A549 (cell line): ENCODE results near the gene TTC3. TPM values are rescaled to one million over a fixed set of nuclear protein-coding genes. Genes with fewer than 3 reads are reported as not detected.

Experiments
- ATAC-seq, 2 experiments: fragments of 200-7000 bp in 1 of 2; fragments of >200 bp in 1 of 2; cut with Nextera tagmentation in 1 of 2; cut with Tn5 transposase in 1 of 2; 3 replicates each; pipeline versions ENCODE4 v1.8.0 to v1.9.1; 2018 to 2020; ENCODE audit warnings: mild to moderate bottlenecking in 1 of 2, moderate library complexity in 1 of 2
- CTCF ChIA-PET: fragments of 300-600 bp; sonication (Branson Sonifier 250); formaldehyde crosslinking; extraction: SDS; loops from one replicate; lab custom pipeline; 2021; ENCODE audit warnings: antibody characterized with exemption, inconsistent platforms; lab: Yijun Ruan, JAX
- POLR2A ChIA-PET: fragments of 350-600 bp; formaldehyde crosslinking; extraction: SDS; loops from one replicate; lab custom pipeline; 2021; ENCODE audit warnings: antibody characterized with exemption, inconsistent platforms; lab: Yijun Ruan, JAX
- DNase-seq, 2 experiments: peaks; one replicate each; pipeline versions ENCODE4 v3.0.0 to v3.0.0-alpha.2; 2011 to 2016; ENCODE audit warnings: low read depth in 1 of 2, low spot score in 1 of 2
- FAIRE-seq: peaks from 2 replicates; lab custom pipeline; 2011; peaks lifted over from hg19 to GRCh38; lab: Jason Lieb, UNC
- H3K27ac ChIP-seq, 2 experiments: fragments of >200 bp; sonication (Bioruptor Twin); formaldehyde crosslinking; 3 replicates each; pipeline ENCODE4 v1.5.1; 2016 to 2017
- H3K4me1 ChIP-seq: fragments of >200 bp; sonication (Bioruptor Twin); formaldehyde crosslinking; 3 replicates; pipeline ENCODE4 v1.6.1; 2016
- H3K4me2 ChIP-seq: fragments of >200 bp; sonication (Bioruptor Twin); formaldehyde crosslinking; 3 replicates; pipeline ENCODE4 v1.6.1; 2016
- H3K4me3 ChIP-seq: fragments of >200 bp; sonication (Bioruptor Twin); formaldehyde crosslinking; 3 replicates; pipeline ENCODE4 v1.5.1; 2016
- H3K9me3 ChIP-seq: fragments of >200 bp; sonication (Bioruptor Twin); formaldehyde crosslinking; 3 replicates; pipeline ENCODE4 v1.6.1; 2016
- CEBPB ChIP-seq, 2 experiments: fragments of >200 bp in 1 of 2; sonication (Bioruptor Twin) in 1 of 2; formaldehyde crosslinking in 1 of 2; IDR thresholded peaks; 2 replicates each; pipeline ENCODE4 v1.6.1; 2012 to 2016
- CHD4 ChIP-seq: fragments of 200-600 bp; sonication (generic); IDR thresholded peaks from 2 replicates; pipeline ENCODE4 v1.6.1; 2016; ENCODE audit warnings: antibody characterized with exemption, mild to moderate bottlenecking, borderline replicate concordance
- FOSB ChIP-seq: fragments of 250-450 bp; sonication (Bioruptor Pico); IDR thresholded peaks from 2 replicates; pipeline ENCODE4 v1.5.0; 2020; ENCODE audit warnings: mild to moderate bottlenecking, moderate library complexity
- FOSL2 ChIP-seq, 2 experiments: fragments of 450-650 bp in 1 of 2; fragments of >200 bp in 1 of 2; sonication (Bioruptor Twin) in 1 of 2; formaldehyde crosslinking; IDR thresholded peaks; 2 replicates each; pipeline versions ENCODE4 v1.5.0 to v1.6.1; 2016 to 2020; ENCODE audit warnings: mild to moderate bottlenecking in 1 of 2, moderate library complexity in 1 of 2
- HOXB5 ChIP-seq: fragments of 250-450 bp; sonication (Bioruptor Pico); IDR thresholded peaks from 2 replicates; pipeline ENCODE4 v1.5.0; 2020; ENCODE audit warnings: mild to moderate bottlenecking, moderate library complexity
- KDM1A ChIP-seq: fragments of 200-600 bp; sonication (generic); IDR thresholded peaks from 2 replicates; pipeline ENCODE4 v1.6.1; 2016; ENCODE audit warnings: low read depth, mild to moderate bottlenecking
- MYC ChIP-seq: IDR thresholded peaks from 2 replicates; pipeline ENCODE4 v1.6.1; 2012; ENCODE audit warnings: mild to moderate bottlenecking, inconsistent platforms, low read length, improper control_type of control experiment, borderline replicate concordance
- NR3C1 ChIP-seq: fragments of >200 bp; sonication (Bioruptor Twin); formaldehyde crosslinking; IDR thresholded peaks from 3 replicates; pipeline ENCODE4 v1.6.1; 2017
- POLR2A ChIP-seq: IDR thresholded peaks from 2 replicates; pipeline ENCODE4 v1.6.1; 2012; ENCODE audit warnings: mild to moderate bottlenecking, low read length
- RAD21 ChIP-seq, 2 experiments: fragments of >200 bp in 1 of 2; sonication (Bioruptor Twin) in 1 of 2; formaldehyde crosslinking in 1 of 2; IDR thresholded peaks in 1 of 2; conservative IDR thresholded peaks in 1 of 2; 2 replicates in 1 of 2; 3 replicates in 1 of 2; pipeline ENCODE4 v1.6.1; 2012 to 2018; ENCODE audit warnings: inconsistent platforms in 1 of 2
- RARB ChIP-seq: fragments of 250-450 bp; sonication (Bioruptor Pico); IDR thresholded peaks from 2 replicates; pipeline ENCODE4 v1.8.0; 2021; ENCODE audit warnings: mild to moderate bottlenecking, moderate library complexity
- RNF2 ChIP-seq: fragments of 200-600 bp; sonication (generic); IDR thresholded peaks from 2 replicates; pipeline ENCODE4 v1.6.1; 2016; ENCODE audit warnings: low read depth, mild to moderate bottlenecking, antibody characterized with exemption, moderate library complexity, borderline replicate concordance
- WGBS: methylation state at CpG from one replicate; pipeline ENCODE4 v1.1.6; 2017; ENCODE audit errors: missing lambda C conversion rate; 5-methylcytosine and 5-hydroxymethylcytosine counted together
- polyA plus RNA-seq, 4 experiments: library from polyadenylated mRNA; depleted of rRNA in 3 of 4; stranded (reverse); fragments of >200 nt; fragmentation: RNase III in 1 of 4; extraction: RNeasy Plus Mini Kit Qiagen cat#74134 plus additional on column Dnase treatment in 1 of 4; gene quantifications; 2 replicates in 3 of 4; 3 replicates in 1 of 4; pipeline ENCODE4 v1.2.3, GENCODE V29; 2011 to 2017
- TF ChIP-seq, protein P1 (sequence below): fragments of 150-350 bp; IDR thresholded peaks from 2 replicates; pipeline ENCODE4 v1.6.1; 2014; ENCODE audit warnings: low read depth, mild to moderate bottlenecking, low read length
- TF ChIP-seq, protein P2 (sequence below): fragments of 450-650 bp; IDR thresholded peaks from 2 replicates; pipeline ENCODE4 v1.6.1; 2014; ENCODE audit warnings: antibody characterized with exemption
- TF ChIP-seq, protein P3 (sequence below): fragments of 250-450 bp; sonication (Bioruptor Pico); IDR thresholded peaks from 2 replicates; pipeline ENCODE4 v1.5.0; 2021; ENCODE audit warnings: mild to moderate bottlenecking, moderate library complexity, borderline replicate concordance
- TF ChIP-seq, protein P4 (sequence below): fragments of >200 bp; sonication (Bioruptor Twin); formaldehyde crosslinking; IDR thresholded peaks from 3 replicates; pipeline ENCODE4 v1.5.1; 2016

Gene TTC3
- polyA plus RNA-seq, 2 of the 4 experiments (the other 2 are of a cell fraction) = 34.2 to 62.2 TPM

DNA sequence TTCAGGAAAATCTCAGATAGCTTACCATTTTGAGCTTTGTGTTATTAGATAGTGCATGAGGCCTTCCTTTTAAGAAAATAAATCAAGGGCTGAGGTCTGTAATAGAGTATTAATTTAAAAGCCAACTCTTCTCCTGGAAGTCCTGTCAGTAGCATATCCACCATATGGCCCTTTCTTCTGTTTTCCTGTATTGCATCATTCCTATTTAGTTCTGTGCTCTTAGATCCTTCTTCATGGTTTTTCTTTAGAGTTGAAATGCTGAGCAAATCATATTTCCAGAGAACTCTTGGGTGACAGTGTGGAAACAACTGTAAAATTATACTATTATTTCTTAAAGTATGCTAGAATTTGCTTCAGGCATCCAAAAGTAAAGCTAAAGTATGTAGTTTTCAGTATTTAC is 91.7 kb downstream of the TTC3 start:
- ATAC-seq (no peak), DNase-seq (no peak), FAIRE-seq (no peak)
- no peak for TF ChIP-seq HOXB5 (CRISPR knock-in tag)
- no peak for TF ChIP-seq NR3C1
- no peak for TF ChIP-seq MYC
- TF ChIP-seq FOSB (CRISPR knock-in tag) = no peak
- TF ChIP-seq KDM1A = no peak
- TF ChIP-seq FOSL2 (IDR thresholded peaks at IDR 0.05) = no peak
- TF ChIP-seq FOSL2 (CRISPR knock-in tag; IDR thresholded peaks at IDR 0.05) = no peak
- TF ChIP-seq, protein P1, sequence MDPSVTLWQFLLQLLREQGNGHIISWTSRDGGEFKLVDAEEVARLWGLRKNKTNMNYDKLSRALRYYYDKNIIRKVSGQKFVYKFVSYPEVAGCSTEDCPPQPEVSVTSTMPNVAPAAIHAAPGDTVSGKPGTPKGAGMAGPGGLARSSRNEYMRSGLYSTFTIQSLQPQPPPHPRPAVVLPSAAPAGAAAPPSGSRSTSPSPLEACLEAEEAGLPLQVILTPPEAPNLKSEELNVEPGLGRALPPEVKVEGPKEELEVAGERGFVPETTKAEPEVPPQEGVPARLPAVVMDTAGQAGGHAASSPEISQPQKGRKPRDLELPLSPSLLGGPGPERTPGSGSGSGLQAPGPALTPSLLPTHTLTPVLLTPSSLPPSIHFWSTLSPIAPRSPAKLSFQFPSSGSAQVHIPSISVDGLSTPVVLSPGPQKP = no peak
- TF ChIP-seq, protein P2, sequence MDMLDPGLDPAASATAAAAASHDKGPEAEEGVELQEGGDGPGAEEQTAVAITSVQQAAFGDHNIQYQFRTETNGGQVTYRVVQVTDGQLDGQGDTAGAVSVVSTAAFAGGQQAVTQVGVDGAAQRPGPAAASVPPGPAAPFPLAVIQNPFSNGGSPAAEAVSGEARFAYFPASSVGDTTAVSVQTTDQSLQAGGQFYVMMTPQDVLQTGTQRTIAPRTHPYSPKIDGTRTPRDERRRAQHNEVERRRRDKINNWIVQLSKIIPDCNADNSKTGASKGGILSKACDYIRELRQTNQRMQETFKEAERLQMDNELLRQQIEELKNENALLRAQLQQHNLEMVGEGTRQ = no peak
- TF ChIP-seq, protein P3, sequence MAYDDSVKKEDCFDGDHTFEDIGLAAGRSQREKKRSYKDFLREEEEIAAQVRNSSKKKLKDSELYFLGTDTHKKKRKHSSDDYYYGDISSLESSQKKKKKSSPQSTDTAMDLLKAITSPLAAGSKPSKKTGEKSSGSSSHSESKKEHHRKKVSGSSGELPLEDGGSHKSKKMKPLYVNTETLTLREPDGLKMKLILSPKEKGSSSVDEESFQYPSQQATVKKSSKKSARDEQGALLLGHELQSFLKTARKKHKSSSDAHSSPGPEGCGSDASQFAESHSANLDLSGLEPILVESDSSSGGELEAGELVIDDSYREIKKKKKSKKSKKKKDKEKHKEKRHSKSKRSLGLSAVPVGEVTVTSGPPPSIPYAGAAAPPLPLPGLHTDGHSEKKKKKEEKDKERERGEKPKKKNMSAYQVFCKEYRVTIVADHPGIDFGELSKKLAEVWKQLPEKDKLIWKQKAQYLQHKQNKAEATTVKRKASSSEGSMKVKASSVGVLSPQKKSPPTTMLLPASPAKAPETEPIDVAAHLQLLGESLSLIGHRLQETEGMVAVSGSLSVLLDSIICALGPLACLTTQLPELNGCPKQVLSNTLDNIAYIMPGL (CRISPR knock-in tag) = no peak
- no peaks in the 10 kb centered on the region for H3K4me1 ChIP-seq
- H3K4me2 ChIP-seq = no peak overlapping the region
- no peaks in the 10 kb centered on the region for H3K9me3 ChIP-seq
- no peak overlapping the region for H3K4me3 ChIP-seq
- ChIA-PET POLR2A (no interaction called here), CTCF (no interaction called here)
- H3K27ac ChIP-seq = no peak overlapping the region

DNA sequence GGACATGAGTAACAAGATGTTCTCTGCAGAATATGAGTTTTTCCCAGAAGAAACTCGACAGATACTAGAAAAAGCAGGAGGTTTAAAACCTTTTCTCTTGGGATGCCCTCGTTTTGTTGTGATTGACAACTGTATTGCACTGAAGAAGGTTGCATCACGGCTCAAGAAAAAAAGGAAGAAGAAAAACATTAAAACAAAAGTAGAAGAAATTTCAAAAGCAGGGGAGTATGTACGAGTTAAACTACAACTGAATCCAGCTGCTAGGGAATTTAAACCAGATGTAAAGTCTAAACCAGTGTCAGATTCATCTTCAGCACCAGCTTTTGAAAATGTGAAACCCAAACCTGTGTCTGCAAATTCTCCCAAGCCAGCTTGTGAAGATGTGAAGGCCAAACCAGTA is 92.5 kb downstream of the TTC3 start:
- no peak overlapping the region for H3K4me3 ChIP-seq
- TF ChIP-seq CEBPB (IDR thresholded peaks at IDR 0.05) (no peak), RARB (CRISPR knock-in tag) (no peak)
- ChIA-PET CTCF (interaction anchor here (1.5 to 1.6 kb wide), 2 partner anchors 11 to 1191 kb away, joined by 3 to 4 read pairs; no protein-coding TSS in a partner anchor), POLR2A (no interaction called here)
- no peaks in the 10 kb centered on the region for H3K9me3 ChIP-seq
- ATAC-seq = no peak
- no peak for FAIRE-seq
- no peak overlapping the region for H3K4me2 ChIP-seq
- H3K4me1 ChIP-seq = no peaks in the 10 kb centered on the region
- no peak for DNase-seq
- H3K27ac ChIP-seq = no peak overlapping the region
- WGBS = 72% methylated on average over 4 of the region's 4 CpGs

DNA sequence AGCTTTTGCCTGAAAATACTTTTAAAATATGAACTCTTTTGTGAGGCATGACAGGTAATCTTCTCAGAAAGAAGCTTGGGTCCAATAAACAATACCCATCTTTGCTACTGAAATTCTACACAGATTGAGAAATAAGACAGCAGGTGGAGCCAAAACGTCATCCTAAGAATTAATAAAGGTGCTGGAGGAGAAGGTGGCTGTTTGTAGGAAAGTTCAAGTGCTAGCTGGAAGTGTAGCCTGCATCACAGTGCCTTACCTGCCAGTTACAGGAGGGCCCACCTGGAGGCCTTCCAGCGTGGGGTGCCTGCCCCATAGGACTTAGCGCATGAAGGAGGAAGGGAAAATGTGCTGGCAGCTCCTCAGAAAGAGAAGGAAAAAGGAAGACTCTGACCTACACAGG is 93.7 kb downstream of the TTC3 start:
- POLR2A ChIA-PET = no interaction called here
- FAIRE-seq = no peak

More for the DNA sequence above, 93.7 kb downstream of the TTC3 start:
- no peak overlapping the region for H3K4me3 ChIP-seq
- CTCF ChIA-PET = interaction anchor here (0.6 to 1.6 kb wide), 4 partner anchors 9 to 1190 kb away, joined by 3 to 4 read pairs (median 3); no protein-coding TSS in a partner anchor
- ATAC-seq (no peak), DNase-seq (peak in 1 of 2 experiments; percentile 12)
- H3K27ac ChIP-seq = no peak overlapping the region
- H3K4me1 ChIP-seq = no peaks in the 10 kb centered on the region
- 69% methylated on average over 3 of the region's 3 CpGs for WGBS
- no peaks in the 10 kb centered on the region for H3K9me3 ChIP-seq
- peak in 1 of 2 experiments; percentile 40; a peak in 2 of 5 replicates for TF ChIP-seq RAD21 (conservative IDR thresholded peaks at IDR 0.05 in 1 of 2, IDR thresholded peaks at IDR 0.05 in 1 of 2)
- TF ChIP-seq, protein P2 = no peak
- TF ChIP-seq CHD4 = no peak
- TF ChIP-seq, protein P4, sequence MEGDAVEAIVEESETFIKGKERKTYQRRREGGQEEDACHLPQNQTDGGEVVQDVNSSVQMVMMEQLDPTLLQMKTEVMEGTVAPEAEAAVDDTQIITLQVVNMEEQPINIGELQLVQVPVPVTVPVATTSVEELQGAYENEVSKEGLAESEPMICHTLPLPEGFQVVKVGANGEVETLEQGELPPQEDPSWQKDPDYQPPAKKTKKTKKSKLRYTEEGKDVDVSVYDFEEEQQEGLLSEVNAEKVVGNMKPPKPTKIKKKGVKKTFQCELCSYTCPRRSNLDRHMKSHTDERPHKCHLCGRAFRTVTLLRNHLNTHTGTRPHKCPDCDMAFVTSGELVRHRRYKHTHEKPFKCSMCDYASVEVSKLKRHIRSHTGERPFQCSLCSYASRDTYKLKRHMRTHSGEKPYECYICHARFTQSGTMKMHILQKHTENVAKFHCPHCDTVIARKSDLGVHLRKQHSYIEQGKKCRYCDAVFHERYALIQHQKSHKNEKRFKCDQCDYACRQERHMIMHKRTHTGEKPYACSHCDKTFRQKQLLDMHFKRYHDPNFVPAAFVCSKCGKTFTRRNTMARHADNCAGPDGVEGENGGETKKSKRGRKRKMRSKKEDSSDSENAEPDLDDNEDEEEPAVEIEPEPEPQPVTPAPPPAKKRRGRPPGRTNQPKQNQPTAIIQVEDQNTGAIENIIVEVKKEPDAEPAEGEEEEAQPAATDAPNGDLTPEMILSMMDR = peak; percentile 27; the same call in 1 of the 3 replicates
- no peak for TF ChIP-seq KDM1A
- no peak for TF ChIP-seq RNF2
- TF ChIP-seq POLR2A = no peak
- TF ChIP-seq, protein P1 = no peak
- no peak overlapping the region for H3K4me2 ChIP-seq
